NCI-H82 treated with DMSO at 0.1 percent for 48 hours (cell line): ENCODE measurements around the gene PLIN4.
"Not testable (repeated sequence)": the region's sequence is repeated elsewhere in the genome, so short reads cannot be mapped to it uniquely, and the experiment has no call there.

Source experiments
- DNase-seq: peaks from one replicate; lab custom pipeline; 2025; ENCODE audit not compliant: unreplicated experiment; lab: John Stamatoyannopoulos, UW

Gene PLIN4

GRCh38 chr19:4527377-4527776 is 9.1 kb upstream of the PLIN4 start:
- DNase-seq, result not testable (repeated sequence)

- DNase-seq, result no peak
Measured at GRCh38 chr19:4525563-4526002, 7.3 kb upstream of the PLIN4 start.

GRCh38 chr19:4524808-4525562 is 6.7 kb upstream of the PLIN4 start:
- DNase-seq, result no peak

- no peak for DNase-seq
Measured at GRCh38 chr19:4523306-4524110, 5.2 kb upstream of the PLIN4 start.

- no peak for DNase-seq
Measured at GRCh38 chr19:4522291-4523002, 4.2 kb upstream of the PLIN4 start.

GRCh38 chr19:4521888-4522242 is 3.6 kb upstream of the PLIN4 start:
- DNase-seq, result no peak

GRCh38 chr19:4521170-4521887 is 3.0 kb upstream of the PLIN4 start:
- no peak for DNase-seq

- no peak for DNase-seq
Measured at GRCh38 chr19:4519521-4520277, 1.4 kb upstream of the PLIN4 start.

GRCh38 chr19:4519172-4519496 is 848 bp upstream of the PLIN4 start:
- no peak for DNase-seq

GRCh38 chr19:4517451-4518057 is 732 bp downstream of the PLIN4 start:
- no peak for DNase-seq

GRCh38 chr19:4516939-4517300 is 1.4 kb downstream of the PLIN4 start:
- DNase-seq, result no peak

- DNase-seq, result no peak
Measured at GRCh38 chr19:4516199-4516938, 1.9 kb downstream of the PLIN4 start.

- no peak for DNase-seq
Measured at GRCh38 chr19:4515732-4516131, 2.6 kb downstream of the PLIN4 start.

GRCh38 chr19:4513248-4513647 is 5.0 kb downstream of the PLIN4 start:
- DNase-seq, result no peak

- no peak for DNase-seq
Measured at GRCh38 chr19:4512070-4512469, 6.2 kb downstream of the PLIN4 start.

GRCh38 chr19:4511300-4512054 is 6.8 kb downstream of the PLIN4 start:
- no peak for DNase-seq

- DNase-seq, result no peak
Measured at GRCh38 chr19:4510435-4511255, 7.6 kb downstream of the PLIN4 start.

GRCh38 chr19:4508698-4509097 is 9.6 kb downstream of the PLIN4 start:
- DNase-seq, result no peak
